Tibial nerve (tissue), 4 donors: ENCODE measurements around the gene NOS3.

Source experiments
- CTCF ChIP-seq, 5 experiments: fragments of 200-600 bp in 3 of 5; fragments of 450-650 bp in 2 of 5; sonication (generic) in 3 of 5; IDR thresholded peaks; one replicate each; pipeline ENCODE4 v1.5.1; 2016 to 2019; ENCODE audit warnings: antibody characterized with exemption in 5 of 5, mild to moderate bottlenecking in 3 of 5, moderate library complexity in 2 of 5
- EP300 ChIP-seq, 2 donors: sonication (generic); formaldehyde crosslinking; IDR thresholded peaks; one replicate each; pipeline ENCODE4 v1.6.1; 2017; ENCODE audit warnings: antibody characterized with exemption in 2 of 2, mild to moderate bottlenecking in 1 of 2
- POLR2A ChIP-seq, 2 donors: fragments of 450-650 bp; IDR thresholded peaks; one replicate each; pipeline ENCODE4 v1.6.1; 2017; ENCODE audit warnings: antibody characterized with exemption in 2 of 2, mild to moderate bottlenecking in 2 of 2, moderate library complexity in 2 of 2

DNA sequence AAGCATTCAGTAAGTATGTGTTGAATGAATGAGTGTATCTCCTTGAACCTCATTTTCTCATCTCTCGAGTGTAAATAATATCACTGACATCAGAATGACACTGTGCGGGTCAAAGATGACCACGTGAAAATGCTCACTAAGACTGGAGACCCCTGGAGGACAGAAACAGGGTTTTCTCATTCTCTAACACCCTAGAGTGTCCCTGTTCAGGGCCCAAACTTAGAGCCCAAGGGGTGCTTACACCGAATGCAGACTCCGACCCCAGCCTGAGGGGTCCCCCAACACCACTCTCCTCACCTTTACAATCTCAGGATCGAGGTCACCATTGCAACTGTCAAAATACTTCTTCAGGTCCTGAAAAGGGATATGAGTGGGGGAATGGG, 65.5 kb downstream of the NOS3 start:
- no peak for TF ChIP-seq CTCF (IDR thresholded peaks at IDR 0.05)
- no peak for TF ChIP-seq POLR2A (IDR thresholded peaks at IDR 0.05)
- TF ChIP-seq EP300 (IDR thresholded peaks at IDR 0.05): no peak
